HEK293 (cell line): Measurements from ENCODE around the gene STARD13.

Source experiments
- CTCF ChIA-PET: fragments of 350-600 bp; formaldehyde crosslinking; extraction: SDS; loops from one replicate; lab custom pipeline; 2021; ENCODE audit warnings: antibody characterized with exemption; lab: Yijun Ruan, JAX
- POLR2A ChIA-PET: fragments of 300-600 bp; formaldehyde crosslinking; extraction: SDS; loops from one replicate; lab custom pipeline; 2020; ENCODE audit warnings: antibody characterized with exemption, inconsistent platforms; lab: Yijun Ruan, JAX
- H3K27ac ChIP-seq: fragments of 200-500 bp; sonication (Bioruptor generic); 2 replicates; pipeline ENCODE4 v1.5.1; 2014; ENCODE audit warnings: low read depth, low read length, control low read depth, inconsistent platforms; ENCODE audit errors: extremely low read depth
- H3K36me3 ChIP-seq, 2 experiments: fragments of 200-500 bp in 1 of 2; sonication (Bioruptor generic) in 1 of 2; 1 replicate in 1 of 2; 2 replicates in 1 of 2; pipeline ENCODE4 v1.5.1; 2014 to 2017; ENCODE audit warnings: inconsistent platforms in 2 of 2, low read length in 2 of 2; ENCODE audit not compliant: control insufficient read depth in 2 of 2, insufficient read depth in 1 of 2
- H3K4me1 ChIP-seq: fragments of 200-500 bp; sonication (Bioruptor generic); 2 replicates; pipeline ENCODE4 v1.5.1; 2014; ENCODE audit warnings: mild to moderate bottlenecking, low read length, inconsistent platforms; ENCODE audit not compliant: control insufficient read depth, insufficient read depth
- H3K4me3 ChIP-seq: 2 replicates; pipeline ENCODE4 v1.5.1; 2011; ENCODE audit warnings: low read depth, mild to moderate bottlenecking, control low read depth, low read length, moderate library complexity
- H3K9me3 ChIP-seq: fragments of 200-500 bp; sonication (Bioruptor generic); 2 replicates; pipeline ENCODE4 v1.5.1; 2014; ENCODE audit warnings: low read depth, low read length, inconsistent platforms; ENCODE audit not compliant: control insufficient read depth, insufficient read depth
- GFI1B ChIP-seq: fragments of 450-650 bp; formaldehyde crosslinking; IDR thresholded peaks from 2 replicates; pipeline ENCODE4 v1.5.1; 2016; ENCODE audit warnings: missing biosample characterization, missing genetic modification characterization
- IKZF3 ChIP-seq: fragments of 450-650 bp; IDR thresholded peaks from 2 replicates; pipeline ENCODE4 v1.5.0; 2018; ENCODE audit warnings: missing biosample characterization, mild to moderate bottlenecking, missing genetic modification characterization, moderate library complexity
- PRDM6 ChIP-seq: fragments of 450-650 bp; formaldehyde crosslinking; IDR thresholded peaks from 2 replicates; pipeline ENCODE4 v1.5.1; 2017; ENCODE audit warnings: missing biosample characterization, missing genetic modification characterization
- ZBTB20 ChIP-seq: fragments of 450-650 bp; formaldehyde crosslinking; IDR thresholded peaks from 2 replicates; pipeline ENCODE4 v1.5.1; 2016; ENCODE audit warnings: missing biosample characterization, missing genetic modification characterization
- ZNF148 ChIP-seq: fragments of 450-650 bp; formaldehyde crosslinking; IDR thresholded peaks from 2 replicates; pipeline ENCODE4 v1.5.0; 2017; ENCODE audit warnings: missing biosample characterization, missing genetic modification characterization, borderline replicate concordance
- ZNF184 ChIP-seq: fragments of 450-650 bp; IDR thresholded peaks from 2 replicates; pipeline ENCODE4 v1.5.1; 2018; ENCODE audit warnings: missing biosample characterization, mild to moderate bottlenecking, missing genetic modification characterization
- ZNF223 ChIP-seq: fragments of 450-650 bp; formaldehyde crosslinking; IDR thresholded peaks from 2 replicates; pipeline ENCODE4 v1.5.1; 2016; ENCODE audit warnings: missing biosample characterization, missing genetic modification characterization
- ZNF280D ChIP-seq: fragments of 450-650 bp; formaldehyde crosslinking; IDR thresholded peaks from 2 replicates; pipeline ENCODE4 v1.5.1; 2016; ENCODE audit warnings: missing biosample characterization, missing genetic modification characterization
- ZNF302 ChIP-seq: fragments of 450-650 bp; formaldehyde crosslinking; IDR thresholded peaks from 2 replicates; pipeline ENCODE4 v1.5.1; 2016; ENCODE audit warnings: missing biosample characterization, missing genetic modification characterization, low read depth
- ZNF324 ChIP-seq: fragments of 450-650 bp; formaldehyde crosslinking; IDR thresholded peaks from 2 replicates; pipeline ENCODE4 v1.5.1; 2016; ENCODE audit warnings: missing biosample characterization, missing genetic modification characterization
- ZNF391 ChIP-seq: fragments of 450-650 bp; formaldehyde crosslinking; IDR thresholded peaks from 2 replicates; pipeline ENCODE4 v1.5.1; 2016; ENCODE audit warnings: low read depth, missing biosample characterization, missing genetic modification characterization, borderline replicate concordance
- ZNF426 ChIP-seq: fragments of 450-650 bp; formaldehyde crosslinking; IDR thresholded peaks from 2 replicates; pipeline ENCODE4 v1.5.1; 2017; ENCODE audit warnings: missing biosample characterization, missing genetic modification characterization, mild to moderate bottlenecking, inconsistent platforms, moderate library complexity
- ZNF521 ChIP-seq: fragments of 450-650 bp; formaldehyde crosslinking; IDR thresholded peaks from 2 replicates; pipeline ENCODE4 v1.5.1; 2017; ENCODE audit warnings: missing biosample characterization, mild to moderate bottlenecking, missing genetic modification characterization
- ZNF600 ChIP-seq: fragments of 450-650 bp; formaldehyde crosslinking; IDR thresholded peaks from 2 replicates; pipeline ENCODE4 v1.5.1; 2016; ENCODE audit warnings: missing biosample characterization, missing genetic modification characterization
- ZNF621 ChIP-seq: fragments of 450-650 bp; formaldehyde crosslinking; IDR thresholded peaks from 2 replicates; pipeline ENCODE4 v1.5.1; 2017; ENCODE audit warnings: missing biosample characterization, missing genetic modification characterization
- ZNF677 ChIP-seq: fragments of 450-650 bp; IDR thresholded peaks from 2 replicates; pipeline ENCODE4 v1.5.0; 2018; ENCODE audit warnings: missing biosample characterization, mild to moderate bottlenecking, missing genetic modification characterization, moderate library complexity
- ZSCAN16 ChIP-seq: fragments of 450-650 bp; formaldehyde crosslinking; IDR thresholded peaks from 2 replicates; pipeline ENCODE4 v1.5.1; 2016; ENCODE audit warnings: missing biosample characterization, missing genetic modification characterization
- ZSCAN18 ChIP-seq: fragments of 450-650 bp; formaldehyde crosslinking; IDR thresholded peaks from 2 replicates; pipeline ENCODE4 v1.5.1; 2016; ENCODE audit warnings: missing biosample characterization, missing genetic modification characterization
- ZXDB ChIP-seq: fragments of 450-650 bp; formaldehyde crosslinking; IDR thresholded peaks from 2 replicates; pipeline ENCODE4 v1.5.1; 2016; ENCODE audit warnings: missing biosample characterization, missing genetic modification characterization
- TF ChIP-seq, protein P1 (sequence below): fragments of 450-650 bp; formaldehyde crosslinking; IDR thresholded peaks from 2 replicates; pipeline ENCODE4 v1.5.1; 2016; ENCODE audit warnings: missing biosample characterization, missing genetic modification characterization

The STARD13 gene

GRCh38 chr13:33285420-33286124, at the start of gene STARD13 (continued):
- TF ChIP-seq ZNF324 (tag by site-specific recombination) (0 out of 2 replicates have a peak, but pooled peaks have one; percentile 11), IKZF3 (peak; percentile 74), ZNF426 (0 out of 2 replicates have a peak, but pooled peaks have one; percentile 6), GFI1B (no peak), ZBTB20 (tag by site-specific recombination) (peak; percentile 54; the same call in 1 of the 2 replicates), ZNF302 (tag by site-specific recombination) (no peak)

DNA sequence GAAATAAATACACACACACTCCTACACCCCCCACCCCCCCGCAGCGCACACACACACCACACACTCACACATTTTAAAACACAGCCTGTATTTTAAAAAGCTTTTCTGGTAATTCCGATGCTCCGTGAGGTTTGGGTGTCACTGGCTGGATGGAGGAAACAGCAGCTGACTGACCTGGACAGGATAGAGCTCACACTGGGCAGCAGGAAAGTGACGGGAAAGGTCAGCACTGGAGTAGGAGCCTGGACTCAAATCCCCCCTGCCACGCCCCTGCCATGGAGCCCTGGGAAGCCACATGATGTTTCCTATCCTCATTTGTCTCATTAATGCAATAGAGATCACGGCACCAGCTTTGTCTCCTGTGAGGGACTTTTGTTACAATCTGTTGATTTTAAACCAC, 49.3 kb upstream of the STARD13 start:
- no peaks in the 10 kb centered on the region for H3K4me1 ChIP-seq
- ChIA-PET CTCF (no interaction called here), POLR2A (no interaction called here)
- H3K4me3 ChIP-seq = no peak overlapping the region
- no peaks in the 10 kb centered on the region for H3K9me3 ChIP-seq
- no peak for TF ChIP-seq ZNF600 (tag by site-specific recombination)
- no peak for TF ChIP-seq ZNF521
- no peak for TF ChIP-seq ZSCAN16 (tag by site-specific recombination)
- TF ChIP-seq ZNF148 (tag by site-specific recombination) = no peak
- TF ChIP-seq ZXDB (tag by site-specific recombination) = no peak
- TF ChIP-seq, protein P1, sequence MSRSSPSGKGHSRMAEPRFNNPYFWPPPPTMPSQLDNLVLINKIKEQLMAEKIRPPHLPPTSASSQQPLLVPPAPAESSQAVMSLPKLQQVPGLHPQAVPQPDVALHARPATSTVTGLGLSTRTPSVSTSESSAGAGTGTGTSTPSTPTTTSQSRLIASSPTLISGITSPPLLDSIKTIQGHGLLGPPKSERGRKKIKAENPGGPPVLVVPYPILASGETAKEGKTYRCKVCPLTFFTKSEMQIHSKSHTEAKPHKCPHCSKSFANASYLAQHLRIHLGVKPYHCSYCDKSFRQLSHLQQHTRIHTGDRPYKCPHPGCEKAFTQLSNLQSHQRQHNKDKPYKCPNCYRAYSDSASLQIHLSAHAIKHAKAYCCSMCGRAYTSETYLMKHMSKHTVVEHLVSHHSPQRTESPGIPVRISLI (tag by site-specific recombination) = no peak
- no peak for TF ChIP-seq GFI1B
- no peak for TF ChIP-seq ZNF280D (tag by site-specific recombination)
- no peak for TF ChIP-seq ZNF677 (tag by site-specific recombination)
- no peak for TF ChIP-seq ZNF621 (tag by site-specific recombination)
- TF ChIP-seq ZNF223 (tag by site-specific recombination) = no peak
- TF ChIP-seq ZSCAN18 (tag by site-specific recombination) = no peak
- TF ChIP-seq ZNF391 (tag by site-specific recombination) = no peak
- no peak for TF ChIP-seq IKZF3
- TF ChIP-seq PRDM6 (tag by site-specific recombination) = no peak
- TF ChIP-seq ZNF184 (tag by site-specific recombination) = no peak
- no peak overlapping the region for H3K27ac ChIP-seq
- H3K36me3 ChIP-seq = no peaks in the 10 kb centered on the region
